Measurements from ENCODE around the gene TM4SF4. TPM values are rescaled to one million over a fixed set of nuclear protein-coding genes. Genes with fewer than 3 reads are reported as not detected.

TM4SF4 gene
- polyA plus RNA-seq, 1 donor: not detected

DNA sequence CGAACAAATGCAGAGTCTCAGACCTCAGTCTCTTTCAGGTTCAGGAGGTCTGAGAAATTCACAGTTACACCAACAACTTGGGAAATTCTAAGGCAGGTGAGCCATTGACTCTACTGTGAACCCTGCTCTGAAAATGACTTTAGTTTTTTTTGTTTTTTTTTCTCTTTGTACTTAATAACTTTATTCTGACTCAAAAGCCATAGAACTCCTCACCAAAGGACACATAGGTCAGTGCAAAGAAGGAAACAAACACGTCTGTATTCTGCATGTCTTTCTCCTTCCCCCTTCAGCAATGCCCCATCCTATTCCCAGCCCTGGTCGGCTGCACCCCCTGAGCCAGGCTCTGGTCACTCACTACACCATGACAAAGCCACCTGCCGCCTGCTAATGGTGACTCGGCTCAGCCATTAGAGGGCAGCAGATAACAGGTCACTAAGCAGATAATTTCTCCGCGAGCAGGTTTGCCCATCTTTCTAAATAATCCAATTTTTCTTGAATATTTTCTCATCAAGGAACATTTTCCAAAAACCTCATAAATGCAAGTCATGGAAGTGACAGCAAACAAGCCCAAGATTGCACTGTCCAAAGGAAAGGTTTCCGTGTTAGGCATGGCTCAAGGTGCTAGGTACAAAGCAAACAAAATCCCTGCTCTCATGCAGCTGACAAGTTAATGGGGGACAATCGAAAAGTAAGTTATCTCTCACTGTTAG, 37.7 kb downstream of the TM4SF4 start:
- DNase-seq (ENCODE audit: low read depth): peak; percentile 36

- no peak for DNase-seq (ENCODE audit: low read depth)
Observed at GRCh38 chr3:149514471-149514870, 40.0 kb downstream of the TM4SF4 start.

GRCh38 chr3:149515249-149515648, 40.8 kb downstream of the TM4SF4 start:
- no peak for DNase-seq (ENCODE audit: low read depth)

GRCh38 chr3:149516920-149517319, 42.4 kb downstream of the TM4SF4 start:
- DNase-seq (ENCODE audit: low read depth): no peak

- DNase-seq (ENCODE audit: low read depth): no peak
Observed at GRCh38 chr3:149519912-149520311, 45.4 kb downstream of the TM4SF4 start.

DNA sequence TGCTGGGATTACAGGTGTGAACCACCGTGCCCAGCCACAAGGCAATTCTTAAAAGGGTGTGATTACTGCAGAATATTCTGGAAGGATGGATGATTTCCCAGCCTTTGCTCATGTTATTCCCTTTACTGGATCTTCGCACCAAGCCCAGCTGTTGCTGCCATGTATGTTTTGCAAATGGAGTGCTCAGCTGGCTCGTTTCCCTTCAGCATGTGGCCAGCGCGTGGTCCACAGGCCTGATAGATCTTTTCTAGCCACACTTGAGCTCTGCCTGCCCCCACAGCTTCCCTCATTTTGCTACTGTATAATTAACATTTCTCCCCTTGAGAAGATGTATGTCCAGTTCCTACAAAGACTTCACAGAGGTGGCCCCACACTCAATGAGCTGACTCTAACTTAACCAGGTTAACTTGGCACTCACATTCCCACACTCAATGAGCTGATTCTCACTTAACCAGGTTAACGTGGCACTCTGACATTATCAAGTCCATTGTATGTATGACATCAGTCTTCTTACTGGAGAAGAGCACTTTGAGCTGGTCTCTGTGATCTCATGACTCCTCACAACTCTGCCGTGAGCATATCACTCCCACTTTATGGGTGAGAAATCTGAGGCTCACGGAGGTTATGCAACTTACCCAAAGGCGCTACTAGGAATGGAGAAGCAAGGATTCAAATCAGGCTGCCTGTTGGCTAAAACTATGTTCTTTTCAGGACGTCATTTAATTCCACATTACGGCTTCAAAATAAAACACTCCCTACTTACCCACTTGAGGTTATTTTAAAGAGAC, 49.2 kb downstream of the TM4SF4 start:
- DNase-seq (ENCODE audit: low read depth): no peak

DNA sequence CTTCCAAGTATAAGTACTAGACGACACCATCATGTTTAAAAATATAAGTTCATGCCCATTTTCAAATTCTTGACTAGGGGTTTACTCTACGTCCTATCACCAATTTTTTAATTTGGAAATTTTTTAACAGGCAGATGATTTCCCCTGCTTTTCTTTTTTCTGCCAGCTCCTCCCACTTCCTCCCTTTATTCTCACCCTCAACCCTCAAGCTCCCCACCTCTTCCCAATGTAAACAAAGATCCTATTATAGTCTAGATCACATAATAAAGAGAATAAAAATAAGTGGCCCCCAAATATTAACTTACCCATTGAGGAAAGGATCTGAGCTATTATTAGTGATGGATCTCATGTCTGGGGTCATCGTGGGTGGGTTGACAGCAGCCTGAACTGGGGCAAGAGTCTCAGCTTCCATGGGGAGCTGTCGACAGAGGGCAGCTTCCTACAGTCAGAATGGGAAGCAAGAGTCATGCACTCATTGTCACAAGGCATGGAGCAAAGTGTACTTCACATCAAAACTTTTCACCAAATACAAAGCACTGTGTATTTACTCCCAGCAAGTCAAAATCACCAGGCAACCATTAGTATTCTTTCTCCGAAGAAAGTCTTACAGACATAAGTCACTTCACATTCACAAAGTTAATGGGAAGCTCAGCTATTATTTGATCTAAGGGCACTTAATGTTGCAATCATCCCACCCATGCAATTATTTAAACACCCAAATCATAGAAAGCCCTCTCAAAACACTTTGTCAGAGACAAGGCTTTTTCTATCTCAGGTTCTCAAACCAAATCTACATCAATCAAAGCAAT, 53.2 kb downstream of the TM4SF4 start:
- DNase-seq (ENCODE audit: low read depth): no peak

- DNase-seq (ENCODE audit: low read depth): no peak
Observed at GRCh38 chr3:149528340-149528650, 53.8 kb downstream of the TM4SF4 start.

GRCh38 chr3:149529099-149529498, 54.6 kb downstream of the TM4SF4 start:
- no peak for DNase-seq (ENCODE audit: low read depth)

GRCh38 chr3:149532489-149533180, 58.1 kb downstream of the TM4SF4 start:
- DNase-seq (ENCODE audit: low read depth): no peak

- DNase-seq (ENCODE audit: low read depth): no peak
Observed at GRCh38 chr3:149534082-149534481, 59.6 kb downstream of the TM4SF4 start.

DNA sequence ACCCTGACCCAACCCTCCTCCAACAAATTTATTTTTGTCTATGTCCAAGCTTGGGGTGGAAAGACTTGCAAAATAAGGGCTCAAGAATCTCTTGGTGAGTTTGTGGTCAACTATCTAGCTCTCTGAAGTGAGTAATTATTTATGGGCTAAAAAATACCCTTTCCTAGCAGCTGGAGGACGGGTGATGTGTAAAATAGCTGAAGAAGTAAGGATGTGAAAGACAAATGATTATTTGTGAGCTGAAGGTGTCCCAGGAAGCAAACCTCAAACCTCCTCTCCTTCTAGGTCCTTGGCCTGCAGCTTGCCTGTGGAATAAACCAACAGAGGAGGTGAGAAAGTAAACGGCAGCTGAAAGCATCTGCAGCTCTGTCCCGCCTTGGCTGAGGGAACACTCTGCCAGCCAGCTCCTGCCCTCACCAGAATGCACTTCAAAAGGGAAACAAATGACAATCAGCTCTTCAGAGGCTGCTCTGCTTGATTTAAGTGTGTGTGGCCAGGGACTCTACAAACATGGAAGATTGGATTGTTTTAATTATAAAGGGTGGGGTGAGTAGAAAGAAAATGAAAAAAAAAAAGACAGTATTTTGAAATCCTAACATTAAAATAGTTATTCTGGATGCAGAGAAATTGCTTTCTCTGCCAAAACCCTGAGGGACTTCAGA, 60.3 kb downstream of the TM4SF4 start:
- no peak for DNase-seq (ENCODE audit: low read depth)

DNA sequence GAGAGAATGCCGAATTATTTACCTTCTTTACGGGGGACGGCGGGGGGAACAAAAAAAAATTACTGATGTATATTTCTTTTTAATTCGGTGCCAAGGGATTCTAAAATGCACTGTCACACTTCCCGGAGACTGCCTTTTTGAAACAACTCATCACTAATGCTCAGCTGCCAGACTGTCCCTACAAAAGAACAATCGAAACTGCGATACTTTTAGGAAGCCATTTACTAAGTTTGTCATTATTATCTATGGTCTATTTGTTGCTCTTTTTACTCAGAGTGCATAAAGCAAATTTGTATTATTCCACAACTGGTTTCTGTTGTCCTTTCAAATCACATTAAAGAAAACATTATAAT, 60.8 kb downstream of the TM4SF4 start:
- DNase-seq (ENCODE audit: low read depth): no peak

GRCh38 chr3:149536429-149536828, 61.9 kb downstream of the TM4SF4 start:
- DNase-seq (ENCODE audit: low read depth): no peak

- no peak for DNase-seq (ENCODE audit: low read depth)
Observed at GRCh38 chr3:149538371-149538770, 63.9 kb downstream of the TM4SF4 start.

GRCh38 chr3:149541091-149541491, 66.6 kb downstream of the TM4SF4 start:
- no peak for DNase-seq (ENCODE audit: low read depth)

DNA sequence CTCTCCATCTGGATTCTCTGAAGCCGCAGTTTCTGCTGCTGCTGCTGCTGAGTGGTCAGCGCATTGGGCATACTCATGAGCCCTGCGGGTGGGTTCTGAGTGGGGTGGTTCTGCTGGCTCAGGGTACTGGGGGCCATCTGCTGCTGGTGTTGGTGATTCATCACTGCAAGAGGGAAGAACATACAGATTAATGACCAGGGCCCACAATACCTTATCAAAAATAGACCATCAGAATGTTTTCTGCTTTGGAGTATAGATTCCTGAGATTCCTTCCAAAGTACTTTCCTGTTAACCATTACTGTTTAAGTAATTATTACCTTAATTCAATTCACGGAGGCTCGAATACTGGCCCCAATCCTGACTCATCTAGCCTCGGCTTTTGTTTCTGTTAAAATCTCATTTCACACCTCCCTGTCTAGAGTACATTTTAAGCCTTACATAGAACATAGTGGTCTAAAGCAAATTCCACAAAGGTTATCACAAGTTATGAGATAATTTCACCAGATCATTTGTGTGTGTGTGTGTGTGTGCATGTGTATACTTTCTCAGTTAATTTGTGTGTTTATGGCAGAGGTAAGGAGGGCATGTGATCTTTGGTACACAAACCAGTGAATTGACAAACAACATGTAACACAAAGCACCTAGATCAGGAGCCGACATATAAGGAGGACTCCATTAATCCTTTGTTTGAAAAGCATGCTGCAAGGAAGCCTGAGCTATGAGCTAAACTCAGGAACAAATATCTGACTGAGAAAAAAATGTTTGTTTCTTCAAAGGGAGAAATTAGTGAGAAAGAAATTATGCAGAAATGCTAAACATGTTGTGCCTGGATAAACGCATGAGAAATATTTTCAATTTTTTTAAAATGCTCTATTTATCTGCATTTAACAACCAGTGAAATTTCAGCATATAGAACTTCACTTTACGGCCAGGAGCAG, 68.1 kb downstream of the TM4SF4 start:
- DNase-seq (ENCODE audit: low read depth): no peak

GRCh38 chr3:149545049-149545448, 70.6 kb downstream of the TM4SF4 start:
- no peak for DNase-seq (ENCODE audit: low read depth)

DNA sequence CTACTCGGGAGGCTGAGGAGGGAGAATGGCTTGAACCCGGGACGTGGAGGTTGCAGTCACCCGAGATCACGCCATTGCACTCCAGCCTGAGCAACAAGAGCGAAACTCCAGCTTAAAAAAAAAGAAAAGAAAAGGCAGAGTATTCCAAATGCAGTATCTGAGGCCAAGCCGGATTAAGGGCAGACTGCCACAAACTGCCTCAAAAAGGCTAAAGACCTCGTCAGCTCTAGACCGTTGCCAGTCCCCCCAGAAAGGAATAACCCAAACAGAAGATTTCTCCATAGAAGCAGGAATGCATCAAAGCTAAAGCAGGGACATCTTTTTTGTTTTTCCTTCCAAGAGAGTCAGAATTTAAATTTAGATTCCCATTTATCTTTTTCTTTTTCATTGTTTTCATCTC, 72.9 kb downstream of the TM4SF4 start:
- DNase-seq (ENCODE audit: low read depth): peak; percentile 92

DNA sequence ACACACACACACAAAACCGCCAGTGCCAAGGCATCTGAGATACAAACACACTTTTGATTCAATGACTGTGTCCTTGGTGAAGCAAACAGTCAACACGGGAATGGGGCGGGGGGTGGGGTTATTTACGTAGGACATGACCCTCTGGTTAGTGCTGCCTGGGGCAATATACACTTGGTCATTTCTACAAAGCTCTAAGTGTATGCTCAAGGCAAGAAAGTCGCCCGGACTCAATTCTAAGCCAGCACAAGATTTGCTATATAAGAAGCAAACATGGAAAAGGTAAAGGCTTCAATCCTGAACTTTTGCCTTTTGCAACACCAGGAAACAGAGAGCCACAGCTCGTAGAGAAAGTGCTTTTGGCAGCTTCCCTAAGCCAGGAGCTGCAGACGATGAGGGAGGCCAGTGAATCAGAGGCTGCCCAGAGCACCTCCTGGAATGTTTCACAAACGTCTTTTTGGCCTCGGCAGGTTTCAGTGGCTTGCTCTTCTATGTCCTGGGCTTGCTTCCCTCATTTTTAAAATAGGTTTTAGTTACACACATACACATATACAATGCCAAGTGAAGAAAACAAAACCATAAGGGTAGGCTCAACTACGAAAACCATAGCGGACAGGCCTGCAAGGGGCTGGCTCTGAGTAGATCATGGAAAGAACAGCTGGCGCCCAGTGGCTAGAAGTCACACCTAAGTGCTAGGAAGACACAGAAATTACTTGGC, 73.6 kb downstream of the TM4SF4 start:
- DNase-seq (ENCODE audit: low read depth): no peak
